ENCODE results near the gene RASGEF1B. TPM values are rescaled to one million over a fixed set of nuclear protein-coding genes. Genes with fewer than 3 reads are reported as not detected.

The RASGEF1B gene
- total and polyA plus RNA-seq, 2 of the 13 experiments (the other 11 are each of a cell fraction or from before 2014, with no cell fraction given), result 0.04 TPM

- TF ChIP-seq, protein P1, sequence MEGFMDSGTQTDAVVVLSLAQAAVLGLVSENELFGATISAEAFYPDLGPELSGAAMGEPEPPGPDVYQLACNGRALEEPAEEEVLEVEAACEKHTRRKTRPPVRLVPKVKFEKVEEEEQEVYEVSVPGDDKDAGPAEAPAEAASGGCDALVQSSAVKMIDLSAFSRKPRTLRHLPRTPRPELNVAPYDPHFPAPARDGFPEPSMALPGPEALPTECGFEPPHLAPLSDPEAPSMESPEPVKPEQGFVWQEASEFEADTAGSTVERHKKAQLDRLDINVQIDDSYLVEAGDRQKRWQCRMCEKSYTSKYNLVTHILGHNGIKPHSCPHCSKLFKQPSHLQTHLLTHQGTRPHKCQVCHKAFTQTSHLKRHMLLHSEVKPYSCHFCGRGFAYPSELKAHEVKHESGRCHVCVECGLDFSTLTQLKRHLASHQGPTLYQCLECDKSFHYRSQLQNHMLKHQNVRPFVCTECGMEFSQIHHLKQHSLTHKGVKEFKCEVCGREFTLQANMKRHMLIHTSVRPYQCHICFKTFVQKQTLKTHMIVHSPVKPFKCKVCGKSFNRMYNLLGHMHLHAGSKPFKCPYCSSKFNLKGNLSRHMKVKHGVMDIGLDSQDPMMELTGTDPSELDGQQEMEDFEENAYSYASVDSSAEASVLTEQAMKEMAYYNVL (CRISPR knock-in tag; IDR thresholded peaks at IDR 0.05; ENCODE audit: borderline replicate concordance), result 0 out of 2 replicates have a peak, but pooled peaks have one; percentile 18
- TF ChIP-seq ZNF143 (CRISPR knock-in tag; IDR thresholded peaks at IDR 0.05), result no peak
- no peak for TF ChIP-seq ZNF350 (CRISPR knock-in tag; IDR thresholded peaks at IDR 0.05; ENCODE audit: borderline replicate concordance, low read depth)
- no peak for TF ChIP-seq EZH2 (conservative IDR thresholded peaks at IDR 0.05; ENCODE audit: low read depth, low read length)
- no peak for TF ChIP-seq DRAP1 (CRISPR knock-in tag; IDR thresholded peaks at IDR 0.05)
- no peak for TF ChIP-seq GPN1 (CRISPR knock-in tag; IDR thresholded peaks at IDR 0.05; ENCODE audit: borderline replicate concordance)
- 0 out of 2 replicates have a peak, but pooled peaks have one; percentile 48 for TF ChIP-seq ZNF850 (CRISPR knock-in tag; conservative IDR thresholded peaks at IDR 0.05)
- no peak for TF ChIP-seq RBM22 (optimal IDR thresholded peaks at IDR 0.05; ENCODE audit: low read length)
- no peak for TF ChIP-seq SATB2 (CRISPR knock-in tag; IDR thresholded peaks at IDR 0.05)
- no peak for TF ChIP-seq MEIS2 (CRISPR knock-in tag; IDR thresholded peaks at IDR 0.05)
- TF ChIP-seq DR1 (CRISPR knock-in tag; IDR thresholded peaks at IDR 0.05), result no peak
- TF ChIP-seq ZFY (CRISPR knock-in tag; IDR thresholded peaks at IDR 0.05), result no peak; the same call in 1 of the 2 replicates
- no peak for TF ChIP-seq HNRNPL (IDR thresholded peaks at IDR 0.05; ENCODE audit: low read depth, low read length)
- peak; percentile 54; the same call in 1 of the 2 replicates for TF ChIP-seq HDAC1 (CRISPR knock-in tag; IDR thresholded peaks at IDR 0.05)
- TF ChIP-seq, protein P2, sequence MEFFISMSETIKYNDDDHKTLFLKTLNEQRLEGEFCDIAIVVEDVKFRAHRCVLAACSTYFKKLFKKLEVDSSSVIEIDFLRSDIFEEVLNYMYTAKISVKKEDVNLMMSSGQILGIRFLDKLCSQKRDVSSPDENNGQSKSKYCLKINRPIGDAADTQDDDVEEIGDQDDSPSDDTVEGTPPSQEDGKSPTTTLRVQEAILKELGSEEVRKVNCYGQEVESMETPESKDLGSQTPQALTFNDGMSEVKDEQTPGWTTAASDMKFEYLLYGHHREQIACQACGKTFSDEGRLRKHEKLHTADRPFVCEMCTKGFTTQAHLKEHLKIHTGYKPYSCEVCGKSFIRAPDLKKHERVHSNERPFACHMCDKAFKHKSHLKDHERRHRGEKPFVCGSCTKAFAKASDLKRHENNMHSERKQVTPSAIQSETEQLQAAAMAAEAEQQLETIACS (CRISPR knock-in tag; IDR thresholded peaks at IDR 0.05), result no peak
- TF ChIP-seq MEIS1 (CRISPR knock-in tag; IDR thresholded peaks at IDR 0.05; ENCODE audit: borderline replicate concordance), result no peak
- no peak for TF ChIP-seq ZNF431 (CRISPR knock-in tag; IDR thresholded peaks at IDR 0.05; ENCODE audit: borderline replicate concordance, low read depth)
- no peak for TF ChIP-seq ISX (CRISPR knock-in tag; conservative IDR thresholded peaks at IDR 0.05)
- peak; percentile 69; the same call in 1 of the 2 replicates for TF ChIP-seq ARNT2 (CRISPR knock-in tag; IDR thresholded peaks at IDR 0.05; ENCODE audit: low read depth)
- TF ChIP-seq LCORL (IDR thresholded peaks at IDR 0.05), result no peak
- 0 out of 2 replicates have a peak, but pooled peaks have one; percentile 12 for TF ChIP-seq LCORL (CRISPR knock-in tag; IDR thresholded peaks at IDR 0.05)
- TF ChIP-seq XRCC5 (optimal IDR thresholded peaks at IDR 0.05; ENCODE audit: low read length), result no peak
- no peak for TF ChIP-seq GABPA (IDR thresholded peaks at IDR 0.05; ENCODE audit: low read depth, low read length)
- no peak for TF ChIP-seq GABPA (CRISPR knock-in tag; IDR thresholded peaks at IDR 0.05; ENCODE audit: low read depth)
- TF ChIP-seq ZNF468 (CRISPR knock-in tag; IDR thresholded peaks at IDR 0.05), result no peak
- peak; percentile 32; the same call in 1 of the 2 replicates for TF ChIP-seq SALL2 (CRISPR knock-in tag; IDR thresholded peaks at IDR 0.05)
- TF ChIP-seq ZNF441 (CRISPR knock-in tag; IDR thresholded peaks at IDR 0.05; ENCODE audit: borderline replicate concordance), result no peak
Observed at GRCh38 chr4:81471588-81472280, at the start of gene RASGEF1B (continued).

Measured in HepG2 (cell line).